Neural crest cell (in vitro differentiated cells): ENCODE results near the gene TCFL5. TPM values are rescaled to one million over a fixed set of nuclear protein-coding genes. Genes with fewer than 3 reads are reported as not detected.
A peak's percentile ranks its signal among the peaks of the same experiment; 100 is the strongest.

Source experiments
- DNase-seq: peaks from one replicate; pipeline ENCODE4 v3.0.0; 2021; ENCODE audit warnings: low read depth, mixed read lengths, low spot score
- H3K27ac Mint-ChIP-seq: one replicate; pipeline ENCODE4 v1.8.0; 2021; ENCODE audit warnings: mild to moderate bottlenecking, mixed read lengths; ENCODE audit not compliant: unreplicated experiment
- H3K27me3 Mint-ChIP-seq: 2 replicates; pipeline ENCODE4 v1.8.0; 2021; ENCODE audit warnings: low read depth, mild to moderate bottlenecking, mixed read lengths
- H3K36me3 Mint-ChIP-seq: 2 replicates; pipeline ENCODE4 v1.8.0; 2021; ENCODE audit warnings: low read depth, mild to moderate bottlenecking, mixed read lengths
- H3K4me1 Mint-ChIP-seq: 2 replicates; pipeline ENCODE4 v1.8.0; 2021; ENCODE audit warnings: mixed read lengths
- H3K4me3 Mint-ChIP-seq: one replicate; pipeline ENCODE4 v1.8.0; 2021; ENCODE audit warnings: mild to moderate bottlenecking, mixed read lengths
- H3K9me3 Mint-ChIP-seq: 2 replicates; pipeline ENCODE4 v1.8.0; 2021; ENCODE audit warnings: mixed read lengths
- CTCF ChIP-seq: fragments of 200-600 bp; sonication (generic); conservative IDR thresholded peaks from 2 replicates; pipeline ENCODE4 v1.5.0; 2021; ENCODE audit warnings: antibody characterized with exemption, mild to moderate bottlenecking
- total RNA-seq: library from RNA; stranded (reverse); gene quantifications from 2 replicates; pipeline ENCODE4 v1.2.1, GENCODE V29; 2021

Gene TCFL5
- total RNA-seq, 1 donor from 2014 or later, result 17.6 TPM

GRCh38 chr20:62808211-62808865 is 53.3 kb downstream of the TCFL5 start:
- H3K4me3 Mint-ChIP-seq, result peak overlapping the region; percentile 92
- TF ChIP-seq CTCF, result peak; percentile 90
- H3K27me3 Mint-ChIP-seq, result no peaks in the 10 kb centered on the region

GRCh38 chr20:62807444-62808210 is 54.0 kb downstream of the TCFL5 start:
- H3K4me3 Mint-ChIP-seq, result peak overlapping the region; percentile 92
- no peaks in the 10 kb centered on the region for H3K27me3 Mint-ChIP-seq
- no peak overlapping the region for H3K27ac Mint-ChIP-seq
- peaks cover 20% of the 10 kb centered on the region for H3K4me1 Mint-ChIP-seq
- no peaks in the 10 kb centered on the region for H3K36me3 Mint-ChIP-seq
- no peak for TF ChIP-seq CTCF
- H3K9me3 Mint-ChIP-seq, result no peaks in the 10 kb centered on the region
- no peak for DNase-seq

More at GRCh38 chr20:62808211-62808865, 53.3 kb downstream of the TCFL5 start:
- DNase-seq, result peak; percentile 86
- H3K9me3 Mint-ChIP-seq, result no peaks in the 10 kb centered on the region
- peaks cover 20% of the 10 kb centered on the region for H3K4me1 Mint-ChIP-seq
- no peaks in the 10 kb centered on the region for H3K36me3 Mint-ChIP-seq
- no peak overlapping the region for H3K27ac Mint-ChIP-seq

GRCh38 chr20:62806383-62807050 is 55.1 kb downstream of the TCFL5 start:
- Mint-ChIP-seq H3K27me3 (no peaks in the 10 kb centered on the region), H3K36me3 (no peaks in the 10 kb centered on the region), H3K9me3 (no peaks in the 10 kb centered on the region), H3K4me3 (peak overlapping the region; percentile 85), H3K4me1 (peaks cover 20% of the 10 kb centered on the region), H3K27ac (no peak overlapping the region)
- no peak for TF ChIP-seq CTCF
- no peak for DNase-seq

GRCh38 chr20:62805711-62806382 is 55.8 kb downstream of the TCFL5 start:
- TF ChIP-seq CTCF, result no peak
- Mint-ChIP-seq H3K4me3 (peak overlapping the region; percentile 85), H3K4me1 (peaks cover 20% of the 10 kb centered on the region), H3K27me3 (no peaks in the 10 kb centered on the region), H3K27ac (peak overlapping the region; percentile 62), H3K9me3 (no peaks in the 10 kb centered on the region), H3K36me3 (no peaks in the 10 kb centered on the region)
- peak; percentile 69 for DNase-seq

GRCh38 chr20:62805155-62805710 is 56.4 kb downstream of the TCFL5 start:
- no peaks in the 10 kb centered on the region for H3K9me3 Mint-ChIP-seq
- H3K36me3 Mint-ChIP-seq, result no peaks in the 10 kb centered on the region
- H3K4me1 Mint-ChIP-seq, result peaks cover 20% of the 10 kb centered on the region
- no peak overlapping the region for H3K27ac Mint-ChIP-seq
- H3K4me3 Mint-ChIP-seq, result peak overlapping the region; percentile 85
- DNase-seq, result no peak
- H3K27me3 Mint-ChIP-seq, result no peaks in the 10 kb centered on the region
- TF ChIP-seq CTCF, result no peak
